K562 (cell line): ENCODE measurements around the gene ASB7. TPM values are rescaled to one million over a fixed set of nuclear protein-coding genes. Genes with fewer than 3 reads are reported as not detected.

Experiments used
- FOSL1 ChIP-seq: fragments of 200-800 bp; sonication (Bioruptor generic); conservative IDR thresholded peaks from 2 replicates; pipeline ENCODE4 v1.6.1; 2016; ENCODE audit warnings: missing genetic modification characterization, missing compliant biosample characterization
- MEIS2 ChIP-seq: fragments of 450-650 bp; IDR thresholded peaks from 2 replicates; pipeline ENCODE4 v1.6.1; 2014; ENCODE audit warnings: mild to moderate bottlenecking; ENCODE audit not compliant: partially characterized antibody
- MTA2 ChIP-seq: fragments of 450-650 bp; IDR thresholded peaks from 2 replicates; pipeline ENCODE4 v1.6.1; 2016; ENCODE audit warnings: low read depth
- NFYB ChIP-seq: IDR thresholded peaks from 2 replicates; pipeline ENCODE4 v1.6.1; 2011; ENCODE audit warnings: mild to moderate bottlenecking, moderate library complexity; ENCODE audit not compliant: insufficient read length; ENCODE audit errors: extremely low read depth
- PML ChIP-seq: IDR thresholded peaks from 2 replicates; pipeline ENCODE4 v1.6.1; 2012; ENCODE audit warnings: low read length, inconsistent platforms
- TEAD1 ChIP-seq, 2 experiments: fragments of 450-650 bp in 1 of 2; sonication (generic) in 1 of 2; formaldehyde crosslinking; IDR thresholded peaks; 2 replicates each; pipeline versions ENCODE4 v1.4.0 to v1.8.0; 2020 to 2022; ENCODE audit warnings: mild to moderate bottlenecking in 2 of 2, missing genetic modification reagents in 1 of 2
- TEAD4 ChIP-seq, 2 experiments: sonication (generic) in 1 of 2; formaldehyde crosslinking in 1 of 2; IDR thresholded peaks; 2 replicates each; pipeline versions ENCODE4 v1.6.1 to v1.8.0; 2012 to 2022; ENCODE audit warnings: borderline replicate concordance in 1 of 2, inconsistent platforms in 1 of 2, low read length in 1 of 2, mild to moderate bottlenecking in 1 of 2, missing genetic modification reagents in 1 of 2
- ZC3H4 ChIP-seq: sonication (generic); formaldehyde crosslinking; IDR thresholded peaks from 2 replicates; pipeline ENCODE4 v1.9.0; 2021; ENCODE audit warnings: missing genetic modification reagents, borderline replicate concordance
- ZNF197 ChIP-seq: fragments of 200-800 bp; sonication (Bioruptor generic); IDR thresholded peaks from 2 replicates; pipeline ENCODE4 v1.6.1; 2016; ENCODE audit warnings: low read depth, missing genetic modification characterization, missing compliant biosample characterization
- ZNF224 ChIP-seq: sonication (generic); formaldehyde crosslinking; IDR thresholded peaks from 2 replicates; pipeline ENCODE4 v1.8.0; 2022; ENCODE audit warnings: mild to moderate bottlenecking, missing genetic modification reagents
- ZNF274 ChIP-seq: IDR thresholded peaks from 2 replicates; pipeline ENCODE4 v1.6.1; 2011; ENCODE audit warnings: low read depth, mild to moderate bottlenecking, low read length, moderate library complexity, borderline replicate concordance
- ZNF41 ChIP-seq: fragments of 250-450 bp; sonication (Bioruptor Pico); conservative IDR thresholded peaks from 2 replicates; pipeline ENCODE4 v1.4.0; 2020; ENCODE audit warnings: mild to moderate bottlenecking
- ZSCAN32 ChIP-seq: fragments of 450-650 bp; formaldehyde crosslinking; IDR thresholded peaks from 2 replicates; pipeline ENCODE4 v1.4.0; 2020; ENCODE audit warnings: mild to moderate bottlenecking, moderate library complexity
- polyA plus RNA-seq, 8 experiments: library from polyadenylated mRNA; depleted of rRNA in 4 of 8; stranded (reverse) in 5 of 8; unstranded in 3 of 8; fragments of >200 nt; fragmentation: Nextera tagmentation in 2 of 8; fragmentation: Illumina TruSeq in 1 of 8; extraction: Ambion mirVana in 2 of 8; extraction: Trizol in 1 of 8; gene quantifications; 2 replicates each; pipeline versions ENCODE4 v1.2.1 to v1.2.3, GENCODE V29; 2011 to 2014; ENCODE audit warnings: inconsistent platforms in 1 of 8, missing spikeins in 1 of 8
- total RNA-seq, 7 experiments: library from RNA; depleted of rRNA in 6 of 7; stranded (reverse); fragments of >200 nt in 6 of 7; fragmentation: Illumina TruSeq in 2 of 7; extraction: Trizol in 2 of 7; gene quantifications; 2 replicates each; pipeline versions ENCODE4 v1.2.1 to v1.2.3, GENCODE V29; 2011 to 2021; ENCODE audit warnings: low replicate concordance in 1 of 7
- TF ChIP-seq, protein P1 (sequence below): sonication (generic); formaldehyde crosslinking; IDR thresholded peaks from 2 replicates; pipeline ENCODE4 v1.9.0; 2022; ENCODE audit warnings: mild to moderate bottlenecking, missing genetic modification reagents
- TF ChIP-seq, protein P2 (sequence below), 3 experiments: fragments of 200-800 bp in 1 of 3; fragments of 250-450 bp in 1 of 3; fragments of 450-650 bp in 1 of 3; sonication (Bioruptor Pico) in 1 of 3; sonication (Bioruptor generic) in 1 of 3; formaldehyde crosslinking in 1 of 3; IDR thresholded peaks; 2 replicates each; pipeline versions ENCODE4 v1.6.1 to v1.8.0; 2016 to 2022; ENCODE audit warnings: mild to moderate bottlenecking in 2 of 3, missing genetic modification characterization in 2 of 3, missing compliant biosample characterization in 1 of 3, moderate library complexity in 1 of 3

ASB7 gene
- total and polyA plus RNA-seq, 9 of the 15 experiments (the other 6 are each of a cell fraction or from before 2014, with no cell fraction given): 1.8 to 10.1 (median 6.8) TPM

DNA sequence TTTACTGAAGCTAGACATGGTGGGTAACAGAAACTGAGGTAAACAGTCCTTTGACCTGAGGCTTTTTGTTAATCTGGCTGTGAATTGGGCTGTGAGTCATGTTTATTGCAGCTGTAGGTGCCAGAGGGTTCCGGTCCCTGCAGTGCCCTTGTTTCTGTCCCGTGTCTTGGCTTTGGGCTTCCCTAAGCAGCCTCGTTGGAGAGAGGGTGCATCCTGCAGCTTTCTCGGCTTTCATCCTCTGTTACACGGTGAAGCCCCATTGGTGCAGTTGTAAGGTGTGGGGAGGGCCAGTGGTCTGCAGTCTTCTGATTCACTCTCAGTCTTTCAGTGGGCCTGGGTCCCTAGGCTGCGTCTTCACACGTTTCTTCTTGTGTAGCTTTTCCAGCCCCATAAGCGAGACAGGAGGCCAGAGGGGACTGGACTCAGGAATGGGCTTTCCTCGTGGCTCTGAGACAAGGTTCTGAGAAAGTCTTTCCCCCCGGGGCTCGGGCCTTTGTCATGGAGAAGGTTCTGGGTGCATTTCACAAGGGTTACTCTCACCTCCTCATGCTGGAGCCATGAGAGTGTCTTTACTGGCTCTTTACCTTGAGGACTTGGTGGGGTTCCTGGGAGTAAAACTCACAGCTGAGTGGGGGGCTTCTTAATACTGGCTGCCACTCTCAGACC lies 33.1 kb downstream of the ASB7 start (continued):
- TF ChIP-seq ZC3H4 (CRISPR knock-in tag) (no peak), FOSL1 (tag) (no peak), ZNF41 (CRISPR knock-in tag) (no peak), MEIS2 (no peak), ZSCAN32 (CRISPR knock-in tag) (no peak), TEAD1 (CRISPR knock-in tag; IDR thresholded peaks at IDR 0.05) (no peak), TEAD4 (IDR thresholded peaks at IDR 0.05; ENCODE audit: low read length) (no peak), TEAD4 (CRISPR knock-in tag; IDR thresholded peaks at IDR 0.05; ENCODE audit: borderline replicate concordance) (no peak), ZNF274 (no peak), MTA2 (no peak), ZNF197 (CRISPR knock-in tag) (no peak), NFYB (no peak), ZNF224 (CRISPR knock-in tag) (no peak), PML (no peak)
- TF ChIP-seq, protein P1, sequence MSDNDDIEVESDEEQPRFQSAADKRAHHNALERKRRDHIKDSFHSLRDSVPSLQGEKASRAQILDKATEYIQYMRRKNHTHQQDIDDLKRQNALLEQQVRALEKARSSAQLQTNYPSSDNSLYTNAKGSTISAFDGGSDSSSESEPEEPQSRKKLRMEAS: no peak
- TF ChIP-seq, protein P2, sequence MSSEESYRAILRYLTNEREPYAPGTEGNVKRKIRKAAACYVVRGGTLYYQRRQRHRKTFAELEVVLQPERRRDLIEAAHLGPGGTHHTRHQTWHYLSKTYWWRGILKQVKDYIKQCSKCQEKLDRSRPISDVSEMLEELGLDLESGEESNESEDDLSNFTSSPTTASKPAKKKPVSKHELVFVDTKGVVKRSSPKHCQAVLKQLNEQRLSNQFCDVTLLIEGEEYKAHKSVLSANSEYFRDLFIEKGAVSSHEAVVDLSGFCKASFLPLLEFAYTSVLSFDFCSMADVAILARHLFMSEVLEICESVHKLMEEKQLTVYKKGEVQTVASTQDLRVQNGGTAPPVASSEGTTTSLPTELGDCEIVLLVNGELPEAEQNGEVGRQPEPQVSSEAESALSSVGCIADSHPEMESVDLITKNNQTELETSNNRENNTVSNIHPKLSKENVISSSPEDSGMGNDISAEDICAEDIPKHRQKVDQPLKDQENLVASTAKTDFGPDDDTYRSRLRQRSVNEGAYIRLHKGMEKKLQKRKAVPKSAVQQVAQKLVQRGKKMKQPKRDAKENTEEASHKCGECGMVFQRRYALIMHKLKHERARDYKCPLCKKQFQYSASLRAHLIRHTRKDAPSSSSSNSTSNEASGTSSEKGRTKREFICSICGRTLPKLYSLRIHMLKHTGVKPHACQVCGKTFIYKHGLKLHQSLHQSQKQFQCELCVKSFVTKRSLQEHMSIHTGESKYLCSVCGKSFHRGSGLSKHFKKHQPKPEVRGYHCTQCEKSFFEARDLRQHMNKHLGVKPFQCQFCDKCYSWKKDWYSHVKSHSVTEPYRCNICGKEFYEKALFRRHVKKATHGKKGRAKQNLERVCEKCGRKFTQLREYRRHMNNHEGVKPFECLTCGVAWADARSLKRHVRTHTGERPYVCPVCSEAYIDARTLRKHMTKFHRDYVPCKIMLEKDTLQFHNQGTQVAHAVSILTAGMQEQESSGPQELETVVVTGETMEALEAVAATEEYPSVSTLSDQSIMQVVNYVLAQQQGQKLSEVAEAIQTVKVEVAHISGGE (CRISPR knock-in tag; IDR thresholded peaks at IDR 0.05): no peak
